Measurements from ENCODE around the gene TGFBR3.

Gene TGFBR3

DNA sequence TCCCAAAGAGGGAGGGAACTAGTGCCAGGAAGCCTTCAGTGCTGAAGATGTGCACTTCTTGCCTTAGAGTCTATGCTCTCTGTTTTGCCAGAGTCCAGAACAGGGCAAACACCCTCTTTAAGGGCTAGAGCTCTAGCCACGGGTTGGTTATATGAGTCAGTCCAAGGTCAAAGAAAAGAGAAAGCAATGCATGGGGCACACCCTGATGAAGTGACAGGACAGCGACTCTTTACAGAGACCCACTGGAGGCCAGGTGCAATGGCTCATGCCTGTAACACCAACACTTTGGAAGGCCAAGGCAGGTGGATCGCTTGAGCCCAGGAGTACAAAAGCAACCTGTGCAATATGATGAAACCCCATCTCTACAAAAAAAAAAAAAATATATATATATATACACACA, 86.1 kb downstream of the TGFBR3 start:
- DNase-seq (ENCODE audit: low read depth in 2 of 2): no peak

- DNase-seq (ENCODE audit: low read depth in 2 of 2): no peak
Measured at GRCh38 chr1:91799159-91799558, 86.8 kb downstream of the TGFBR3 start.

DNA sequence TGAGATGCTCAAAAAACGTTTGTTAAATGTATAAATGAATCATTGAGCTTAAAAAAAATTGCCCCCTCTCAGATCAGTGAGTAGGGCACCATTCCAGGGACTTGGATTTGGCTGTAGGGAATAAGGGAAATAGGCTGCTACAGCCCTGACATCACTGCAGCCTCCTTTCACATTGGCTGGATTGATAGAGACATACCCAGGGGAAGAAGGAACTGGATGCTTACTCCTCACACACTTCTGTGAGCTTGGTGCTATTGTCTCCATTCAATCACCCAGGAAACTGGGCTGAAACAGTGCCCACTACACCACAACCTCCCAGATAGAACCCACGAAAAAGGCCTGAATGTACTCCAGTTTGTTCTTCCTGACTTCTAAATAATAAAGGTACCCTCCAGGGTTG, 87.2 kb downstream of the TGFBR3 start:
- DNase-seq (ENCODE audit: low read depth in 2 of 2): no peak

- no peak for DNase-seq (ENCODE audit: low read depth in 2 of 2)
Measured at GRCh38 chr1:91798241-91798648, 87.7 kb downstream of the TGFBR3 start.

DNA sequence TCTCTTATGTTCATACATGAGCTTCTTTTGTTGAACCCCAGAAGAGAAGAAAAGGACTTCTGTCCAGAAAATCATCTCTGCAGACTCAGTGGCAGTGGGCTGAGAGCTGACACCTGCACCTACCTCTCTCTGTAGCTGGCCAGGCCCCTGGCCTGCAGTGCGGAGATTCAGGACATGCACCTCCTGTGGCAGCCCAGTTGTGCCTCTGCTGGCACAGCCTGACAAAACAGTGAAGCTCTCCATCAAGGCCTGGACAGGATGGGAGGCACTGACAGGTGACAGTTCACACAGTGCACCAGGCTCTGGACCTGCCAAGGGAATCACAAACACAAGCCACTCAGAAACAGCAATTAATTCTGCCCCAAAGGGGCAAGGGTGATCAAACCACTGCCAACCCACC, 88.8 kb downstream of the TGFBR3 start:
- DNase-seq (ENCODE audit: low read depth in 2 of 2): no peak

DNA sequence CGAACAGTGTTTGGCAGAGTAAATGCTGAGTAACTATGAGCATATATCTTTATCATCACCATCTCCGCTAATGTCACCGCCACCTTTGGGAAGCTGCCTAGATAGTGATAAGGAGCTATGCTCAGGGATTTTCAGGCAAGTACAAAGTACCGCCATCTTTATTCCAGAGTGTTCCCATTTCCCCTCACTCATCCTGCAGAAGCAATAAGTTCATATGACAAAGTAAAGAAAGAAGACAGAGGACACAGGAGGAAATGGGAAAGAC, 89.6 kb downstream of the TGFBR3 start:
- no peak for DNase-seq (ENCODE audit: low read depth in 2 of 2)

- DNase-seq (ENCODE audit: low read depth in 2 of 2): no peak
Measured at GRCh38 chr1:91795591-91796389, 90.2 kb downstream of the TGFBR3 start.

GRCh38 chr1:91793877-91794276, 92.1 kb downstream of the TGFBR3 start:
- DNase-seq (ENCODE audit: low read depth in 2 of 2): no peak

DNA sequence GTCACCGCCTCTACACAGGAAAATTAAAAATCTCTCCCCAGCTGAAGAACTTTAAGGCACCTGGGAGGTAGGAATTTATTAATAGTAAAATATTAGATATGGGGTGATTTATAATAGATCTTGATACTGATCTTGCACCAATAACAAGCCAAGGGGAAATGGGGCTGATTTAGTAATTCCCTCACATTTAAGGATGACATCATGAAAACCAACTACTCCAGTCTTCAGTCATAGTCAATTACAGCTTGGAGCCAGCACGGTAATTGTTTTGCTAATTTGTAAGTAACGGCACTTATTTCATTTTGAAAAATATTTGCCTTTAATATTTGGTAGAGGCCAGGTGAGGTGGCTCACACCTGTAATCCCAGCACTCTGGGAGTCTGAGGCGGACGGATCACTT, 92.8 kb downstream of the TGFBR3 start:
- no peak for DNase-seq (ENCODE audit: low read depth in 2 of 2)

- no peak for DNase-seq (ENCODE audit: low read depth in 2 of 2)
Measured at GRCh38 chr1:91792489-91793071, 93.4 kb downstream of the TGFBR3 start.

GRCh38 chr1:91791691-91792488, 94.1 kb downstream of the TGFBR3 start:
- no peak for DNase-seq (ENCODE audit: low read depth in 2 of 2)

- no peak for DNase-seq (ENCODE audit: low read depth in 2 of 2)
Measured at GRCh38 chr1:91791103-91791502, 94.8 kb downstream of the TGFBR3 start.

GRCh38 chr1:91790392-91790791, 95.6 kb downstream of the TGFBR3 start:
- DNase-seq (ENCODE audit: low read depth in 2 of 2): no peak

DNA sequence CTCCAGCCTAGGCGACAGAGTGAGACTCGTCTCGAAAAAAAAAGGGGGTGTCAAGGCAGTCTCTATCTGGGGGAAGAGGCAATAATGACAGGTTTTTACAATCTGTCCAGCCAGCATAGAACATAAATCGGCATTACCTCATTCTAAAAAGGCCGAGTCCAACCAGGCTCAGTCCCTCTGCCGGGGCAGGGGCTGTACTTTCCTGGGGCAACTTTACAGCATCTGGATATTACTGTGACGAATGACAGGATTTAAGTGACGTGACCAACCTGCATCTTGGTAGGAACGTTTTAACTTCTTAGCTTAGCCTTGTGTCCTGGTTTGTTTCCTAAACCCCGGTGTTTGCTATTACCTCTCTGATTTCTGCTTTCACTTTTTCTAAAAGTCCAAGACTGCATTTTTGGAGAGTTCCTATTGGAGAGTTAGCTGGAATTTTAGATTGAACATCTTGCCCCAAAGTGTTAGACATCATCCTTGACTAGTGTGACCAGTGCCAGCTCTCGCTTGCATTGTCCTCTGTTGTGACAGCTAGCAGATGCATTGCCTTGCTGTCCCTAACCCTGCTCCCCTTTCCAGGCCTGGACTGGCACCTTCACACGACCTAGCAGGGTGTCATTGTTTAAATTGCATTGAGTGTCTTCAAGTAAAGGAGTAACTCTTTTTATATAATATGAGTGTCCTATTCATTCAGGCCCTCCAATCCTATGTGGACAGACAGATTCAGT, 96.5 kb downstream of the TGFBR3 start:
- DNase-seq (ENCODE audit: low read depth in 2 of 2): no peak

- DNase-seq (ENCODE audit: low read depth in 2 of 2): no peak
Measured at GRCh38 chr1:91787919-91788318, 98.0 kb downstream of the TGFBR3 start.

GRCh38 chr1:91784616-91785015, 101.3 kb downstream of the TGFBR3 start:
- no peak for DNase-seq (ENCODE audit: low read depth in 2 of 2)

- no peak for DNase-seq (ENCODE audit: low read depth in 2 of 2)
Measured at GRCh38 chr1:91784191-91784590, 101.8 kb downstream of the TGFBR3 start.

DNA sequence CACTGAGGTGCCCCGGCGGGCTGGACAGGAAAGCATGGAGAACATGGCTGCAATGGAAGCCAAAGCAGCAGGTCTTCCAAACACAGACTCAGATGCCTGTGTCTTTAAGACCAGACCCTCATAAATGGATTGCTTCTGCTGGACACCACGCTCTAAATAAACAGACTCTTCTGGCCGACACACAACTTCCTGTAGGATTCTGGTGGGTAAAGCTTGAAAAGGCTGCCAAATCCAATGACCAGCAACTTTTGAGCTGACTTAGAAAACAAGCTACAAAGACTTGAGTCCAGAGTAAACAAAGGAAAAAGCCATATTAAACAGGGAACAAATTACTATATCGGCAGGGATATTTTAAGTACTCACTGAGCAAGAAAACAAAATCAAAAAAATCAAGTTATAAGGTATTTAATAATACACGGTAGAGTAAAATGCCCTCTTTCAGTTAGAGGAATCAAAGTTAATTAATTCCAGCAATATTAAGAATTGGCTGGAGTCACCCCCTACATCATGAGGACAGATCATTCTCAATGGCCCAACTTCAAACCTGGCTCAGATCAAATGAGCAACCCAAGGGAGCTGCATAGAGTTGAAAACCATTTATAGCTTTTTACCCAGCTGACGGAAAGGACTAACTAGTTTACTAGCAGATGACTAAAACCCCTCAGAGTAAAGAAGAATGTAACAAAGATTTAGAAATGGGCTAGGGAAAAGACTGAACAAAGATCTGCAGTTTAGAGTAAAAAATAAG, 102.4 kb downstream of the TGFBR3 start:
- no peak for DNase-seq (ENCODE audit: low read depth in 2 of 2)

GRCh38 chr1:91781901-91782622, 103.9 kb downstream of the TGFBR3 start:
- DNase-seq (ENCODE audit: low read depth in 2 of 2): no peak

DNA sequence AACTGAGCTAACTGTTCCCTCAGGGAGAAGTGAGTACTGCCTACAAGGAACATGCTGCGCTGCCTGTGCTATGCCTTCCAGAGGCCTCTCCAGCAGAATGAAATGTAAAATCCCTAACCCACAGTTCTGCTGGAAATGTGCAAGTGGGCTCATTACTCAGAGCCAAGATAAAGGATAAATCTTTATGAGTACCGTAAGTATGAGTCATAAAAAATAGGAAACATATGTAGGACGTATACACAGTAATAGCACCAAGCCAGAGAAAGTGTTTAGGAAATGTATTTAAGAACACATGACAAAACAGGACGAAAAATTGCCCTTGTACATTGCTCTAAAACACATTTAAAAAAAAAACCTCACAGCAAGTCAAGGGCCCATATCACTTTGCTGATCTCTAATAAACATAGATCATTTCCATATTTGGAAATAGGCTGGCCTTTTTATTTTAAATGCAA, 104.6 kb downstream of the TGFBR3 start:
- no peak for DNase-seq (ENCODE audit: low read depth in 2 of 2)

DNA sequence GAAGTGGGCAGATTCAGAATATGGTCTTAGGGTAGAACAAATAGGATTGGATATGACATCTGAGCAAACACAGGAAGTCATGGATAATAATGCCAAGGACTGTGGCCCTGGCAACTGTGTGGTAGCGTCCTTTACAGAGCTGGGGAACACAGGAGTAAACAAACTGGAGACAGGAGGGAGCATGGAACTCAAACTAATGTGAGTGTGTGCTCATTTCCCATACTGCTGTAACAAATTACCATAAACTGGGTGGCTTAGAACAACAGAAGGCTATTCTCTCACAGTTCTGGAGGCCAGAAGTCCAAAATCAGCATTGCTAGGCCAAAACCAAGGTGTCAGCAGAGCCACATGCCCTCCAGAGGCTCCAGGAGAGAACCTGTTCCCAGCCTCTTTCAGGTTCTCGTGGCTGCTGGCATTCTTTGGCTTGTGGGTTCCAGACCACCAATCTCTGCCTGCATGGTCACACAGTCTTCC, 106.4 kb downstream of the TGFBR3 start:
- no peak for DNase-seq (ENCODE audit: low read depth in 2 of 2)

Data from stimulated activated CD4-positive, alpha-beta T cell treated with anti-CD3 and anti-CD28 coated beads, Interleukin-15, amount 100 ng/mL, for 48 hours (primary cell).